Stimulated activated CD8-positive, alpha-beta memory T cell treated with anti-CD3 and anti-CD28 coated beads, Interleukin-15, amount 100 ng/mL, for 24 hours (primary cell): ENCODE measurements around the gene SMIM1.
A peak's percentile ranks its signal among the peaks of the same experiment; 100 is the strongest.
"Not testable (repeated sequence)": the region's sequence is repeated elsewhere in the genome, so short reads cannot be mapped to it uniquely, and the experiment has no call there.

Source experiments
- DNase-seq: peaks from one replicate; pipeline ENCODE4 v3.0.0-alpha.2; 2020; ENCODE audit warnings: low read depth

SMIM1 gene

GRCh38 chr1:3796215-3797061 is 23.9 kb downstream of the SMIM1 start, which contains the start of gene LRRC47:
TSS of gene LRRC47 (minus strand) at chr1:3796498. CDS start at chr1:3796476, 22 bp downstream.
- peak; percentile 85 for DNase-seq

DNA sequence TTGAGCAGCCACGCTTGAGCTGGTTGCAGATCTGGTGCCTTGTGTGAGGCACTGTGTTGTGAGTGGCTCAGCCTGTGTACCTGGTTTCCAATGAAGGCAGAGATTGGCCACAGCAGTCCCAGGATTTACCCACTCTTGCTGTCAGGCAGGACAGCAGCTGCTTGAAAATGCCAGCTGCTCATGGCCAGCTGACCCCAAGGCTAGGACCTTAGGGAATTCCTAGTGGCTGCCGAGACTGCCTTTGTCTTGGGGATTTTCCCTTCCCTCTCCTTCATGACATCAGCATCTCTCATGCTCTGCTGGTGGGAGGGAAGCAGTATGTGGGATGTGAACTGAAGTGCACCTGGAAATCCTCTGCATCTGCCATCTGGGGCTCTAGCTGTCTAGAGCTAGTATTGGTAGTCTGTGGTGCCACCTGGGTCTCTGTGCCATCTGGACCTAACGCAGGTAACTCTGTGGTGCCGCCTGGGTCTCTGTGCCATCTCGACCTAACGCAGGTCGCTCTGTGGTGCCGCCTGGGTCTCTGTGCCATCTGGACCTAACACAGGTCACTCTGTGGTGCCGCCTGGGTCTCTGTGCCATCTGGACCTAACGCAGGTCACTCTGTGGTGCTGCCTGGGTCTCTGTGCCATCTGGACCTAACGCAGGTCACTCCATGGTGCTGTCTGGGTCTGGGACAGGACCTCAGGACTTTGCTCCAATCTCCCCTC is 27.6 kb downstream of the SMIM1 start:
- DNase-seq = no peak

DNA sequence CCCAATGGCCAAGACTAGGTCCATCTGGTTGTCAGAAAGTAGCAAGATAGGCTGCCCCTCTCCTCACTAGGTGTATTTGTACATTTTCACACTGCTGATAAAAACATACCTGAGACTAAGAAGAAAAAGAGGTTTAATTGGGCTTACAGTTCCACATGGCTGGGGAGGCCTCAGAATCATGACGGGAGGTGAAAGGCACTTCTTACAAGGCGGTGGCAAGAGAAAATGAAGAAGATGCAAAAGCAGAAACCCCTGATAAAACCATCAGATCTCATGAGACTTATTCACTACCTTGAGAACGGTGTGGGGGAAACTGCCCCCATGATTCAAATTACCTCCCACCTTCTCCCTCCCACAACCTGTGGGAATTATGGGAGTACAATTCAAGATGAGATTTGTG is 28.2 kb downstream of the SMIM1 start:
- not testable (repeated sequence) for DNase-seq

GRCh38 chr1:3803905-3804626 is 31.5 kb downstream of the SMIM1 start:
- no peak for DNase-seq

DNA sequence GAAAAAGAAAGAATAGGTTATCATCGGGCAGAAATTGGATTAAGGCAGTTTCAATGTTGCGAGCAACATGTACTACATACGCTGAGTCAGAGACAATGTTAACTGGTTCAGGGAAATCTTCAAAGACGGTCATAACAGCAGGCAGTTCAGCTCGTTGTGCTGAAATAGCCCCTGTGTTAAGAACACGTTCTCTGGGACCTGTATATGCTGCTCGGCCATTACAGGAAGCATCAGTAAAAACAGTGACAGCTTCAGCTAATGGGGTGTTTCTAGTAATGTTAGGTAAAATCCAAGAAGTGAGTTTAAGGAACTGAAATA is 32.0 kb downstream of the SMIM1 start:
- not testable (repeated sequence) for DNase-seq

GRCh38 chr1:3805038-3805437 is 32.5 kb downstream of the SMIM1 start:
- DNase-seq = no peak

DNA sequence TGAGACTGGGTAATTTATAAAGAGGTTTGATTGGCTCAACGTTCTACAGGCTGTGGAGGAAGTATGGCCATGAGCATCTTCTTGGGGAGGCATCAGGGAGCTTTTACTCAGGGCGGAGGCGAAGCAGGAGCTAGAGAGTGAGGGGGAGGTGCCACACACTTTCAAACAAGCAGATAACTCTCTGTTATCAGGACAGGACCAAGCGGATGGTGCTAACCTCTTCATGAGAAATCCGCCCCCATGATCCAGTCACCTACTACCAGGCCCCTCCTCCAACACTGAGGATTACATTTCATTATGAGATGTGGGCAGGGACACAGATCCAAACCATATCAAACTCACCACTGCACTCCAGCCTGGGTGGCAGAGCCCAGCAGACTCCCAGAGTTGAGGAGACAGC is 35.2 kb downstream of the SMIM1 start:
- DNase-seq = no peak

DNA sequence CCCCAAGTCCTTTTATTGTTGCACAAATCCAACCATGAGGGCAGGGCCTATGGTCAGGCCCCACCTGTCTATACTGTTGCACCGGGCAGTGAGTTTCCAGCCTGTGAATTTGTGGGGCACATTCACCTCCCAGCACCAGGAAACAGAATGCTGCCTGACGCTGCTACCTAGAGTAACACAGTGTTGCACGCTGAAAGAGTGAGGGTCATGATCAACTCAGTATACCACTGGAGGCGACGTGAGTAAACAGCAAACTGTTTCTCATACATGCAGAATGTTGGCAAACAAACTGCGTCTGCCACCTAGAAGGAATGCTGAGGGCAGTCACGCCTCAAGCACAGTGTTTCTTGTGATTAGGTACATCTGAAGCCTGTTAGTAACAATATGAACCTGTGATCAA is 37.1 kb downstream of the SMIM1 start:
- DNase-seq = no peak

- not testable (repeated sequence) for DNase-seq
Measured at GRCh38 chr1:3810149-3810761, 37.7 kb downstream of the SMIM1 start.

- no peak for DNase-seq
Measured at GRCh38 chr1:3811595-3811911, 39.0 kb downstream of the SMIM1 start.

- no peak for DNase-seq
Measured at GRCh38 chr1:3814065-3814464, 41.5 kb downstream of the SMIM1 start.

DNA sequence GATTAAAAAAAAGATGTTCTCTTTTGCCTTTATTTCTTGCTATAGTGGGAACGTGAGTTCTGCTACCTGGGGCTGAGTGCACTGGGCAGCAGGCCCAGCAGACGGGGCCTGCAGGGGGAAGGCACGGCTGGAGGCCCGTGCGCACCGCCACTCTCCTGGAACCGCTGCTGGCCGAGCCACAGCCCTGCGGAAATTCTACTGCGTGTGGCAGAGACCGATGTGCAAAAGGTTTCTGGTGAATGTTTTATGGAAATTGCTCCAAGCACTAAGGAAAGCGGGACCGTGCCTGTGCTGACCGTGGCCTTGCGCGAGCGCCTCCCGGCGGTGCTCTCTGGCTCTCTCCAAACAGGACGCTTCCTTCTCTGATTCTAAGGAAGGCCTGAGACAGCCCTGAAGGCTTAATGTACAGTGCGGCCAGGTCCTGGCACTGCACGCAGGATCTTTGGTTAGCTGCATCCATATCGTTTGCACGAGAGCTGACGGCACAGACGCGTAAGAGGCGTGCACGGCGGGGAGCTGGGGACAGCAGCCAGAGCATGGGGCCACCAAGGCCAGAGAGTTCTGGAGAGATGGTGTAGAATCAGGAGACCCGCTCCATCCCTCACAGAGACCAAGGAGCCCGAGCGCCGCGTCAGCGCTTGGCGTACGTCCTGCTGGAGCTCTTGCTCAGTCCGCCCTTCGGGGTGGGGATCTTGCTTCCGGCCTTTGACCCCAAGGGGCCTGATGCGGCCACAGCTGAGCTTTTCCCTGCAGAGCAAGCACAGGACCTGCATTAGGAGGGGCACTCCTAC is 42.4 kb downstream of the SMIM1 start:
- no peak for DNase-seq

DNA sequence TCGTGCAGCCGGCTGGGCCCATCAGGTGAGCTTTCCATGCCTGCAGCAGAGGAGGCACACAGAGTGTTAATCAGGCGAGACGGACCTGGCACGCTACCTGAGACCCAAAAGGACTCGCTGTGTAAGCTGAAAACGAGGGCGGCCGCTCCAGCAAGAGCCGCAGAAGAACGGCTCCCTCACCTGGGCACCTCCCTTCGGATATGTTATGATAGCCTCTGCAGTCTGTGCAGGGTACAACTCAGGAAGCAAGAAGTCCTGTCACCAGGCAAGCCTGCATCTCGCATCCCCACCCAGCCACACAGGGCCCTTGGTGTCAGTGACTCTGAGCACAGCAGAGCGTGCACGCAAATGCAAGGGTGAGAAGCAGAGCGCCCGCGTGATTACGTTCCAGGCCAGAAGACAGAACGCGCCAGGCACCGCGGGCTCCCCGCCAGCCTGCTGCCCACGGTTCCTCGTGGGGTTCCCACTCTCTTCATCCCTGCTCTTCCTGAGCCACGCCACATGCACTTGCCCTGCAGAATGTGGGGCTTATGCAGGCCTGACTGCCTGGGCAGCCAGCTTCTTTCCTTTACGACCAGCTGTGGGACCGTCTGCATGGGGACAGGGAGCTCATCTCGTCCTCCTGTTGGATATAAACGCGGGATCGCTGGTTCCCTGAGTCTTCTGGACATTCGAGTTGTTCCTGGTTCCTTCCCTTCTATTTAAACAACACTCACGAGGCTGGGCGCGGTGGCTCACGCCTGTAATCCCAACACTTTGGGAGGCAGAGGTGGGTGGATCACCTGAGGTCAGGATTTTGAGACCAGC is 44.0 kb downstream of the SMIM1 start:
- DNase-seq = no peak

- DNase-seq = no peak
Measured at GRCh38 chr1:3817138-3817740, 44.7 kb downstream of the SMIM1 start.

DNA sequence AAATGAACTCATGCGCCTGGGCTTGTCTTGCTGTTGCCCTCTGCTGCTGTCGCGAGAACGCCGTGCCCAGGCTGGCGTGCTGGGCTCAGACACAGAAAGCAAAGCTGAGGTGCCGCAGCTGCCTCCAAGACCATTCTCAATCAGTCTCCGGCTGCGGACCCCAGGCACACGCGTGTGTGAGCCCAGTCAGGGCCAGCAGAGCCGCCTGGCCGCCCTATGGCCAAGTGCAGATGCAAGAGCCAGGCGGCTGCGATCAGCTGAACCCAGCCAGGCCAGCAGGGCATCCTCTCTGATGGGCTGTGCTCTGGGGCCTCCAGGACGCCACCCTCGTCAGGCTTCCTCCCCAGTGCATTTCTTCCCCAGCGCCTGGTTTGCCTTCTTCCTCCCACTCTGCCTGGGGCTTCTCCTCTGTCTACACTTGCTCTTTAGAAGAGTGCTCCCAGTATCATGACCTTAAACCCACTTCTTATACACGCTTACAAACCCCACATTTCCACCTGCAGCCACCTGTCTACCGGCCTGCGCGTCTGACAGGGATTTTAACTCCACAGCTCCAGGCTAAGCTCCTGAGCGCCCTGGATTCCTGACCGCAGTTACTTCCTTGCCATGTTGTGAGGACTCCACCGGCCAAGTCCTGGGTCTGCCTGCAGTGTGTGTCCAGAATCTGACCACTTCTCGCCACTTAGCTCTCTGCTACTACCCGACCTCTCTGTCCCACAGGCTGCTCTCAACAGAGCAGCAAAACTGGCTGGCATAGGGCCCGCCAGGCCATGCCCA is 45.5 kb downstream of the SMIM1 start:
- DNase-seq = no peak

GRCh38 chr1:3819771-3820200 is 47.2 kb downstream of the SMIM1 start:
- no peak for DNase-seq

DNA sequence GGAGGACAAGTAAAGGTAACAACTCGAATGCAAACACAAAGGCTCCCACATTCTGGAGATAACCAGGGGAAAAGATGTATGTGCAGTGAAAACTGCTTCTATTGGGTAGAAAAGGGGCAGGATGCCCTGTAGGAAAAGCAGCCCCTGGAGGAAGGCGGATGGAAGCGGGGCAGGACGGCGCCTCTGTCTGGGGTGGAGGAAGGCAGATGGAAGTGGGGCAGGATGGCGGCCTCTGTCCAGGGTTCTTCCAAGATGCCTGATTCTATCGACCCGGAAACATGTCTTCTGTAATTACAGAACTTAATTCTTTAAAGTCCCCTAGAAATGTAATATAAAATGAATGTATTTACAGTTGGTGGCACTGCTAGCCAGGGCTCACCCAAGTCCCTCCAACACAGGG is 47.8 kb downstream of the SMIM1 start:
- no peak for DNase-seq

DNA sequence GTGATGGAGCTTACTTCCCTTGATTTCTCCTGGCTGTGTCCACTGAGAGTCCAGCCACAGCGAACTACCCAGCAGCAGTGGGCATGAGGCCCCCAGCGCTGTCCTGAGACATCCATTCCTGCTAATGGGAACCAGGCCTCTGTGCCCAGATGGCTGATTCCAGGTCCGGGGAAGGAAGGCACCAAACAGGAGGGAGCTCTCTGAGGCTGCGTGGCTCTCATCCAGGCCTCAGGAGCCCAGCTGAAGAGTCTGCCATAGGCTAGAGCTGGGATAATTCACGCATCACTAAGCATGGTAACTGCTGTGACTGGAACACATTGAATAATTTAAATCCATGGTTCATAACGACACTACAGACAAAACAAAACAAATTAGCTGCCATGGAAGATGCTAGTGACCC is 48.5 kb downstream of the SMIM1 start:
- DNase-seq = no peak

GRCh38 chr1:3821447-3821846 is 48.9 kb downstream of the SMIM1 start:
- no peak for DNase-seq

GRCh38 chr1:3821908-3822307 is 49.4 kb downstream of the SMIM1 start:
- no peak for DNase-seq
